Pulmonary artery endothelial cell (primary cell): ENCODE data around the gene CTDSP2. TPM values are rescaled to one million over a fixed set of nuclear protein-coding genes. Genes with fewer than 3 reads are reported as not detected.
A peak's percentile ranks its signal among the peaks of the same experiment; 100 is the strongest.
"Not testable (repeated sequence)": the region's sequence is repeated elsewhere in the genome, so short reads cannot be mapped to it uniquely, and the experiment has no call there.

Source experiments
- DNase-seq: peaks from one replicate; pipeline ENCODE4 v3.0.0-alpha.2; 2011; ENCODE audit warnings: low read depth, low spot score
- total RNA-seq: library from RNA; depleted of rRNA; stranded (reverse); fragments of >200 nt; gene quantifications from 2 replicates; pipeline ENCODE4 v1.2.3, GENCODE V29; 2014

The CTDSP2 gene, protein sequence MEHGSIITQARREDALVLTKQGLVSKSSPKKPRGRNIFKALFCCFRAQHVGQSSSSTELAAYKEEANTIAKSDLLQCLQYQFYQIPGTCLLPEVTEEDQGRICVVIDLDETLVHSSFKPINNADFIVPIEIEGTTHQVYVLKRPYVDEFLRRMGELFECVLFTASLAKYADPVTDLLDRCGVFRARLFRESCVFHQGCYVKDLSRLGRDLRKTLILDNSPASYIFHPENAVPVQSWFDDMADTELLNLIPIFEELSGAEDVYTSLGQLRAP
- 53.2 and 86.3 TPM in 2 replicates for total RNA-seq

DNA sequence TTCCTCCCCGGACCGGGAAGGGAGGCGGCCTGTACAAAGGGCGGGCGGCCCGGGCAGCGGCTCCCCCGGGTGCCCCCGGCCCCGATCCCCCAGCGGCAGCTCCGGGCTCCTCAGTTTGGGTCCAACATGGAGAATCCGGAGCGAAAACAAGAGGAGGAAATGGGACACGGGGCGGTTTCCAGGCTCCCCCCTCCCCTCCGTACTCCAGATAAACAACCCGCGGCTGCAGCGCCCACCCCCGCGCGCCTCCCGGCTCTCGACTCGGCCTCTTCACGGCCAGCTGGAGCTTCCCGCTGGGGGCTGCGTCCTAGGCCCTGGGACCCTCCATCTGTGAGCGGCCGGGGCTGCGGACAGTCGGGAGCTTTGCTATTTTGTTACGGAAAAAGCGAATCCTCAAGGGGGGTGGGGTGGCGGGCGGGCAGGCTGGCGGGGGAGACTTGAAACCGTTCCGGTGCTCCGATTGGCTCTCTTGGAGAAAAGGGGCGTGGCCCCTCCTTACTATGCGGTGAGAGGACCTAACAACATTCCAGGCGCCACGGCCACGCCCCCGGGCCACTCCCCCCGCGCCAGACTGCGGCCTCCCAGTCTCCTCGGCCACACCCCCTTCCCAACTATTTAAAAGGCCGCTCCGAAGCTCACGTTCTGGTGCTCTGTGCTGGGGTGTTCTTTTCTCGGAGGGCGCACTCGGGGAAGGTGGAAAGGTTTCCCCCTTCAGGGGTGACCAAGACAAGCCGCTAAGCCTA lies at the start of gene CTDSP2:
TSS of gene CTDSP2 (minus strand) at position 153 of the 743 bp plus-strand sequence. CDS start 294 bp downstream, outside the sequence.
- peak; percentile 97 for DNase-seq

DNA sequence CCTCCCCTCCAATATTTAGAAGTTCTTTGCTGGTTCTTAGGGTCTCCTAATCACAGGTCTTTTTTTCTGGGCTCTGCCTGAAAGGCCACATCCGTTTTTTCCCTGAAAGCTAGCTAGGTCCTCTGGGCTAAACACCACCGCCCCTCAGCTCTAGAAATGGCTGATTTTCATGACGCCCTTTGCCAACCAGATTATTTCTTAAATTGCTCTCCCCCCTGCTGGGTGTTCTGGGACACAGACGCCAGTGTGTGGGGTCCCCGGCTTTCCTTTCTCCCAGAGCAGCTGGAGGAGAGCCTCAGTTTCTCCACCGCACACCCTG lies 49.5 kb upstream of the CTDSP2 start:
- DNase-seq, result no peak

DNA sequence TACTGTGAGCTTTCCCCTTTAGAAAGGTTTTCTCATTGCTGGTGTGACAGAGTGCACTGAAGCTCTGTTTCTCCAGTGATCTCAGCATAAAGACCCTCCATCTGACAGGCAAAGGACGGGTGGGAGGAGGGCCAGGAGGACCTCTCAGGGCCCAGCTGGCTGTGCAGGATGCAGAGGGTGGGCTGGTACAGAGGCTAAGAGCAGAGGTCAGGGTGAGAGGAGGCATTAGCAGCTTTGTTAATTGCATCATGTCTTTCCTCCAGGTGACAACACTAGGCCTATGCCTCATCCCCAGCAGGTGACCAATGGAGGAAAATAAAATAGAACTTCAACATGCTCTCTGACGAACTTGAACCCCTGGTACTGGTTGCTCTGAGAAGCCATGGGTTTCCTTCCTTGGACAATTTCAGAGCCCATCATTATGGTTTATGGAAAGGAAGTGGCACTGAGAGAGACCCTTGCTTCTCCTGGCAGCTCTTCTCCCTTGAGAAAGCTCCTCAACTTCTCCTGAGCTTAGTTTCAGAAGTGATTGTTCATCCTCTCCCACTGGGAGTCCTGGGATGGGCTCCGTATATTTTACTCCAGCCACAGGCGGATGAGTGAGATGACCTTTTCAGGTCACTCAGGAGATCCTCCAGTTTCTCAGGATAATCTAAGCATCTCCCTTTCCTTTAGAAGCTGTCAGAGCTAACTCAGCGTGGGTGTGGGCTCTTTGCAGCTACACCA lies 49.0 kb upstream of the CTDSP2 start:
- DNase-seq, result no peak

DNA sequence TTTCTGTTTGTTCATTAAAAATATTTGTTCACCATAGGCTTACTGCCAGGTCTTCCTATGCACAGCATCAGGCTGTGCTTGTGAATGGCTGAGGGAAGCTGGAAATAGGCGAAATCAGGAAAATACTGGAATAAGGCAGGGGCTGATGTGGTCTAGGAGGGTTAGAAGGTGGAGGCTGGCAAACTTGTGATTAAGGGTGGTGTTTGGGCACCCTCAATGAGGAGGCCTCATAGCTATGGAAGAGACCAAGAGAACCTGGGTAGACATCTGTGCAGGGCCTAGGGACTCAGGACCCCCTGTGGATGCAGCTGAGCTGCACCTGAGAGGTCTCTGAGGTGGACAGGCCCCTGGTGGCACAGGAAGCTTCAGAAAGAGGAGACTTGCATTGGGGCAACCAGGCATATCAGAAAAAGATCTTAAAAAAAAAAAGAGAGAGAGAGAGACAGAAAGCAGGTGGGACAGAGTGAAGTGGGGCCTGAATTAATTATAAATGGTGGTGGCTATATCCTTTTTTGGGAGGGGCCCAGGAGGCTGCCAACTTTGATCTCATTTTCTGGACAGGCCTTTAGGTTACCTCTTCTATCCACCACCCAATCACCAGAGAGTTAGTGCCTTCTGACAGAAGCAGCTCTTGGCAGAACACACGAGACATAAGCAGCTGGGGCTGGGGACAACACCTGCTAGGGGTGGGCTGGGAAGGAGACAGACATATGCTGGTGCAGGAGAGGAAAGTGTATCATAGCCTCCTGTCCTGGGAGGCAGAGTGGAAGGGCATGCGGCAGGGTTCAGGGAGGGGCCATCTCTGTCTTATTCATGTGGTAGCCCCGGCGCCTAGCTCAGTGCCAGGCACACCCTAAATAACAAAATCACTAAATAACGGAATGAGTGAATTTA lies 48.1 kb upstream of the CTDSP2 start:
- DNase-seq, result no peak

DNA sequence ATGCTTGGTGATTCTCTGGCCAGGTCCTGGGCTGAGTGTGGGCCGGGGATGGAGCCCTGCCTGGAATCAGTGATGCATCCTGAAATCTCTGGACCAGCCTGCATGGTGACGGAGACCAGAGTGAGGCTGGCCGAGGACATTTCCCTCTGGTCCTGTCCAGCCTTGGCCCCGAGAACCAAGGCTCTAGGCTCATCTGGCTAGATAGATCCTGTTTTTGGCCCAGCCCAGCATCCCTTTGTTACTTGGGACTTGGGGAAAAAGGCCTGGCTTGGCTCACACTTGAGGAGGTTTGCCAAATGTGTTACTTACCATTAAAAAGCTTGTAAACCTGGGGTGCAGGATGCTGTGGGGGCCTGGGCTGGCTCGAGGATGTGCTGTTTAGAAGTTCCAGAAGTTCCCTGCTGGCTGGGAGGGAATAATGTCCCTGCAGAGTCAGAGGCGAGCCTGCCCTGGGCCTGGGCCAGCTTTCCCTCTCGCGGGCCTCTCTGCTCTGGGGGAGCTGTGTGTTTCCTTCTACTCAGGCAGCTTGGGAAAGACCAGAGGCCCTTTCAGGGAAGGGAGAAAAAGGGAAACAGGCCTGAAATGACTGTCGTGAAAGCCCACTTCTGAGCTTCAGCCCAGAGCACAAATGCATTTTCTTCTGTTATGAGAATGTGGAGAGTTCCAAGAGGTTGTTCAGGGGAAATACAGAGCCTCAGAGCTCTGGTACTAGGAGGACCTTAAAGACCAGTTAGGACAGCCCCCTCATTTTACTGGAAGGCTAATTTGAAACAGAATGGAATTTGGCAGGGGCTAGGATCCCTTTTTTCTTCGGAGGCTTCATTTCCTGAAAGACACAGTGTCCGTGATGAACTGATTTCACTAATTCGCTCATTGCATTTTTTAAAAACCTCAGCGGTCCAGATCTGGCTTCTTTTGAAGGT lies 47.2 kb upstream of the CTDSP2 start:
- DNase-seq, result peak; percentile 13

DNA sequence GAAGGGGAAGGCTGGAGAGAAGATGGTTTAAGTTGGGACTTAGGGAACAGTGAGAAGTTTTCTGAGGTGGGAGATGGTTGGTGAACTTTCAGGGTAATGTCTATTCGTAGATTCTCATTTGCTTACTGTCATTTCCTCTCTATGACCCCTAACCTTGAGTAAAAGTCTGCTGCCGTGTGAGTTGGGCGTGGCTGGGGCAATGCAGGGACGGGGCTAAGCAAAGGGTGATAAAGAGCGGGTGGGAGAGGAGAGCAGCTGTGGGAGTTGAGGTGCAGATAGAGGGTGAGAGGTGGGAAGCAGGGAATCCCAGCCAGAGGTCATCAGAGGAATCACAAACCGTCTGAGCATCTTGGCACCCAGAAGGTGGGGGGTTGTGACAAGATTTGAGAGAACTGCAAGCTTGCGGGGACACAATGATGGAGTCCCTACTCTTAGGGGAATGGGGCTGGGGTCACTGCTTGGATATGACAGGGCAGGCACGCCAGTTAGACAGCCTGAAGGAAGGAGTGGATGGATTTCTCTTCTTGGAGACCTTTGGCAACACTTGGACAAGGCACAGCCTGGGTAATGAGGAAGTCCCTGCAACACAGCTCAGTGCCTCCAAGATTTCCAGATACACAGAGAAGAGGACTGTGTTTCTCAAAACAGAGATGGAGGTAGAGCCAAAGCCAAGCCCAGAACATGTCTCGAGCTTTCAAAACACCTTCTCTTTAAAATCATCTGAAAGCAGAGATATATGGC lies 45.9 kb upstream of the CTDSP2 start:
- DNase-seq, result no peak

DNA sequence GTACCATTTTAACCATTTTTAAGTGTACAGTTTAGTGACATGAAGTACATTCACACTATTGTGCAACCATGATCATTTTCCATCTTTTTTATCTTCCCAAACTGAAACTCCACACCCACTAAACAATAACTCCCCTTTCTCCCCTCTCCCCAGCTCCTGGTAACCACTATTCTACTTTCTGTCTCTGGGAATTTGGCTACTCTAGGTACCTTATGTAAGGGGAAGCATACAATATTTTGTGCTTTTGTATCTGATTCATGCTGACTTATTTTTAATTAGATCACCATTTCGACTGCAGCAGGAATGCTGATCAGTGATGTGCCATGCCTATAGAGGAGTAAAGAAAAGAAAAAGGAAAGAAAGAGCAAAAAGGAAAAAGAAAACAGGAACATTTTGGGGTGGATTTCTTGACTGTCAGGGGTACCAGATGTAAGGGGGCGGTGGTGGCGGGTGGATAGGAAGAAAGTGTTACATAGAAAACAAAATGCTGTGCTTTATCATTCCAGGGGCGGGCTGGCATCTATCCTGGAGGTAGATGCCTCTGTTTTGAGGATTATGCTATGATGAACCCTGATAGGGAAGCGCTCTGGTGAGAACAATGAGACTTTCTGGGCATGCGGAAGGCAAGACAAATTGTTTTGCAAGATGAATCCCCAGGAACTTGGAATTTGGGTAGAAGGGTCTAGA lies 45.2 kb upstream of the CTDSP2 start:
- no peak for DNase-seq

DNA sequence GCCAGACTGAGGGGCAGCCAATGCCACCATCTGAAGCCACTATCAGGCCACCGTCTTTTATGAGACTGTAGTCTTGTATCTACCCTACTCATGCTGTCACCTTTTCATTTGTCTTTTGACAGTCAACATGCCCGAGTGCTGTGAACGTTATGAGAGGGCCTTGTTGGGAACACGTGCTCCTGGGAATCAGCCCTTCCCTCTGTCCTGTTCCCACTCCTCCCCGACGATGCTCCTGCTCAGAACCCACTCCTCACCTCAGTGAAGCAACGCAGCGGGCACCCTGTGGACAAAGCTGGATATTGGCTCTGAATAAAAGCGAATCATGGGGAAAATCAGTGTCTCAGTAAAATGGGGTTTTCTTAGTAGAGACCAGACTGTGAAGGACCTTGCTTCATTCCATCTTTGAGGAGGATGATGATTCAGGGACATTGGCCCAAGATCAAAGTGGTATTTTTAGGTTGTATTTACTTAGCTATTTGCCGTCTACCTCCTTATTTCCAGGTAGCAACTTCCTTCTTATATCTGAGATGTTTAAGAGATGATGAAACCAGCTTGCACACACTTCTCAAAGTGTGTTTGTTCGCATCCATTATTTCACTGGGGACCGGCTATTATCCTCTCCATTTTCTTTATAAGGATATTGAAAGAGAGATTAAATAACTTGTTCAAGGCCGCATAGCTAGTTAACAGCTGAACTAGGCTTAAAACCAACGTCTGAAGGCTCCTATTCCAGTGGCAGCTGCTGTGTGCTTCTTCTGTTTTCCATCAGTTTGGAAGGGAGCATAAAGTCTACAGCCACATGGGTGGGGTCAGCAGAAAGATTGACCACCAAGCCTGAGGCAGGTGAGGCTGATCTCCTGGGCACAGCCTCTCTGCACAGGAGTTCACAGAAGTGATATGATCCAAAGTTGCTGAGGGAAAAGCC lies 43.9 kb upstream of the CTDSP2 start:
- DNase-seq, result no peak

DNA sequence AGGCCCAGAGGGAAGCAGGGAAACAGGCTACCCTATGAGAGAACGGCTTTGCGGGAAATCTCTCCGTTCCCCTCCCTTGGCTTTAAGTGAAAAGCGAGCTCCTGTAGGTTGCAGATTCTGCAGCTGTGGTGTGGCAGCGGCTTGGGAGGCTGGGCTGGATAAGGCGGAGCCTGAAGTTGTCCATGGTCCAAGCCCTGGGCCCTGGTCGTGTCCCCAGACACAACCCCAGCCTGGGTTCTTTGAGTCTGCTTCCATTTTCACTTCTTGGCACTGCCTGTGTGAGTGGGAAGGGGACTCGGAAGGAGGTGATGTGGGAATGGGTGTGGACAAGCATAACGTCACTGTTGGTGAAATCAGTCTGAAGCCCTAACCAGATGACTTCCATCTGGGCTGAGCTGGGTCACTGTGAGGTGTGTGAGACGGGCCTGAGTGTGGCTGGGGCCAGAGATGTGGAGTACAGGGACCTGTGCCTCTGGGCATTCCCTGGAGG lies 43.0 kb upstream of the CTDSP2 start:
- DNase-seq, result no peak

DNA sequence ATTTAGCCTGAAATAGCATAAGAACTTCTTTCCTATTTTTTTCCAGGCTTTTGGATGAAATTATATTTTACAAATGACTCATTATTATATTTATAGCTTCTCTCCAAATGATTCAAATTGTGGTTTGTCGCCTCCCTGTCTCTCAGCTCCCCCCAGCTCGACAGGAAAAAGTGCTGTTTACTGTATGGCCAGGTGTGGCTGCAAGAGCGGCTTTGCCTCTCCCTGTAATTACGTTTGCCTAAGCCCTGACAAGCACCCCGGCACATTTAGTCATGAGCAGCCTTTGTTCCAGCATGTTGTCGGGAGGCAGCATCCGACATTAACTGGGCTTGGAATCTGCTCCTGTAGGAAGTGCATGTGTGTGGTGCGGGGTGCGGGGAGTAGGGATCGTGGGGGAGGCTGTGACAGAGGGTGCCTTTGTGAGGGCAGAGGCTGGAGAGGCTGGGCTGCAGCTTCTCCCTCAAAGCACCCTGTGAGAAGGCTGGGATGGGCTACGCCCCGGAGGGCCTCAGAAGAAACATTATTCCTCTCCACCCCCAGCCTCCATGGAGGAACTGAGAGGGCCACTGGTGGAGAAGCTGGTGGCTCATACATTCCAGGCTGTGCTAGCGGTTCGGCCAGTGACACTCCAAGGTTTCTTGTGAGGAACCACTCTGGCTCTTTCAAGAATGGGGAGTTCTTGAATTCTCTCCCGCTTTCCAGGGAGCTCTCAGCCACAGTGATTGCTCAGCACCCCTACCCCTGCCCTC lies 42.1 kb upstream of the CTDSP2 start:
- DNase-seq, result no peak

DNA sequence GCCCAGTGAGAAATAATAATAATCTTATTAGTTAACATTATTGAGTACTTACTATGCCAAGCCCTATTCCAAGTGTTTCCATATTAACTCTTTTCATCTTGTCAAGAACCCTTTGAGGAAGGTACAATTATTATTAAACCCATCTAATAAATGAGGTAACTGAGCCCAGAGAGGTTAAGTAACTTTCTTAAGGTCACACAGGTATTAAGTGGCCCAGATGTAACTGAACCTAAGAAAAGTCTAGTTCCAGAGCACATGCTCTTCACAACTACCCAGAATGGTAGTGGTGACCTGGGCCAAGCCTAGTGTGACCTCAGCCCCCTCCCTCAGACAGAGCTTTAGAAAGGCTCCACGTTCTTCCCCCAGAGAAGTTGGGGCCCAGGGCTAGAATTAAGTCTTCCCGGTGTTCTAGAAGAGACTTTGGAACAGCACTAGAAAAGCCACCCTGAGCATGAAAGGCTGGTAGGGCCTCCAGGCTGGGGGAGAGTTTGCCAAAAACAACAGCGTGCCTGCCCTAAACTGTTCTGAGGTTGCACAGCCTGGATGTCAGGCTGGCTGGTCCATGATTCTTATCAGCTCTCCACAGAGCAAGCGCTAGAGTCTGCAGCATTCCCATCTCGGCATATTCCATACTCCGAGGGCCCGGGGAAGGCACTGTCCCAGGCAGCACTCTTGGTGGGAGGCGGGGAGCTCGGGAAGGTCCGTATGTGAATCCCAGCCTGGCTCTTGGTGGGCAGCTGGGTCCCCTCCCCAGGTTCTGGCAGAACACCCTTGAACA lies 41.3 kb upstream of the CTDSP2 start:
- no peak for DNase-seq

DNA sequence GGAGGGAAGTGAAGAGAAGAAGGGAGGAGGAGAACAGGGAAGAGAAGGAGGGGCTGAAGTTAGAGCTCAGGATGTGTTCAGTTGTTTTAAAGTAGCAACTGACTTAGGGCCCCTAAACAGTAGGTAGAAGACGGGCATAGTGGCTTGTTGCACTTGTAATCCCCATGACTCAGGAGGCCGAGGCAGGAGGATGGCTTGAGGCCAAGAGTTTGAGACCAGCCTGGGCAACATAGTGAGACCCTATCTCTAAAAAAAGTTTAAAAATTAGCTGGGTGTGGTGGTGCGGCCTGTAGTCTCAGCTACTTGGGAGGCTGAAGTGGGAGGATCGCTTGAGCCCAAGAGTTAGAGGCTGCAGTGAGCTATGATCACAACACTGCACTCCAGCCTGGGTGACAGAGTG lies 40.4 kb upstream of the CTDSP2 start:
- not testable (repeated sequence) for DNase-seq

DNA sequence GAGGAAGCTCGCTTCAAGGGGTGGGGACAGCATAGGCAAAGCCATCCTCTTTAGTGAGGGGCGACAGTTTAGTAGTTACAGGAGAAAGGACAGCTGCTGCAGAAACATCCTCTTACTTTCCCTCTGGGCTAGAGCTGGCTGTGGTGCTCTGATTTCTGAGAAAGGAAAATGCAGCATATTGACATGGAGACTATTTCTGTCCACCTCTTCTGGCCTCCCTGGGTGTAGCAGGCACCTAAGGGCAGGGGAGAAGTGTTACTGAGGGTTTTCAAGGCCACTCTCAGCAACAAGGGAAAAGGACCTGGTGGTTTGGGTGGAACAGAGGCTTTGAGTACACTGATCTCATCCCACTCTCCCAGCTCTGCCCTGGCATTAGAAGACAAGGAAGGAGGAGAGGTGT lies 40.0 kb upstream of the CTDSP2 start:
- no peak for DNase-seq

DNA sequence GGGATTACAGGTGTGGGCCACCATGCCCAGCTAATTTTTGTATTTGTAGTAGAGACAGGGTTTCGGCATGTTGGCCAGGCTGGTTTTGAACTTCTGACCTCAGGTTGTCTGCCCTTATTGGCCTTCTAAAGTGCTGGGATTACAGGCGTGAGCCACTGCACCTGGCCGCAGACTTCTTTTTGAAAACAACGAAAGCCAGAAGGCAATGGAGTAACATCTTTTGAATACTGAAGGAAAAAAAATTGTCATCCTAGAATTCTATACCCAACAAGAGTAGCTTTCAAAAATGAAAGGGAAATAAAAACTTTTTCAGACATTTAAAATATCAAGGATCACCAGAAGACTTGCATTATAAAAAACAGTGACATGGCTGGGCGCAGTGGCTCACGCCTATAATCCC lies 38.7 kb upstream of the CTDSP2 start:
- DNase-seq, result no peak

DNA sequence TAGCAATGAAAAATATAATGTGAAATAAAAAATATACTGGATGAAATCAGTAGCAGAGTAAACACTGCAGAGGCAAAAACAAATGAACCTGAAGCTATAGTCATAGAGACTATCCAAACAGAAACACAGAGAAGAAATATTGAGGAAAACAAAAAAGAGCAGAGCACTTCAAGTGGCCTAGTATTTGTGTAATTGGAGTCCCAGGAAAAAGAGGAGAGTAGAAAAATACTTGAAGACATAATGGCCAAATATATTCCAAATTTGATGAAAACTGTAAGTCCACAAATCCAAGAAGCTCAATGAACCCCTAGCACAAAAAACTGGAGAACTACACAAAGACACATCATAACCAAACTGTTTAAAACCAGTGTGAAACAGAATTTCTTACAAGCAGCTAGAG lies 37.2 kb upstream of the CTDSP2 start:
- DNase-seq, result no peak

DNA sequence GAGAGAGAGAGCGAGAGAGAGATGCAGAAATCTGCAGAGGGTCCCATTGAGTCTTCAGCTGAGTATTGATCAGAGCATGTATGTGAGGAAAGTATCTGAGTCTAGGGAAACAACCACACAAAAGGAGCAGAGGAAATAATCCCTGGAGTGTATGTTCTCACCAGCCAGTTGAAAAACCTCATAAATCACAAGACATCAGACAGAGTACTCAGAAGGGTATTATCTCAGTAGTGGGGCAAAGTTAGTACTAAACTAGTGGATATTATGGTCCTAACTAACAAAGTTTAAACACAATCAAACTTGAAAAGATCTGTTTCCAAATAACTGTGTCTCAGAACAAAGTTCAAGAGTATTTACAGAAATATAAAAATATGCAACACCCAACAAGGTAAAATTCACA lies 36.5 kb upstream of the CTDSP2 start:
- DNase-seq, result no peak
